A549 (cell line): ENCODE measurements around the gene DYSF. TPM values are rescaled to one million over a fixed set of nuclear protein-coding genes. Genes with fewer than 3 reads are reported as not detected.
A peak's percentile ranks its signal among the peaks of the same experiment; 100 is the strongest.

Experiments used
- ATAC-seq, 2 experiments: fragments of 200-7000 bp in 1 of 2; fragments of >200 bp in 1 of 2; cut with Nextera tagmentation in 1 of 2; cut with Tn5 transposase in 1 of 2; 3 replicates each; pipeline versions ENCODE4 v1.8.0 to v1.9.1; 2018 to 2020; ENCODE audit warnings: mild to moderate bottlenecking in 1 of 2, moderate library complexity in 1 of 2
- CTCF ChIA-PET: fragments of 300-600 bp; sonication (Branson Sonifier 250); formaldehyde crosslinking; extraction: SDS; loops from one replicate; lab custom pipeline; 2021; ENCODE audit warnings: antibody characterized with exemption, inconsistent platforms; lab: Yijun Ruan, JAX
- POLR2A ChIA-PET: fragments of 350-600 bp; formaldehyde crosslinking; extraction: SDS; loops from one replicate; lab custom pipeline; 2021; ENCODE audit warnings: antibody characterized with exemption, inconsistent platforms; lab: Yijun Ruan, JAX
- DNase-seq, 2 experiments: peaks; one replicate each; pipeline versions ENCODE4 v3.0.0 to v3.0.0-alpha.2; 2011 to 2016; ENCODE audit warnings: low read depth in 1 of 2, low spot score in 1 of 2
- FAIRE-seq: peaks from 2 replicates; lab custom pipeline; 2011; peaks lifted over from hg19 to GRCh38; lab: Jason Lieb, UNC
- H3K27ac ChIP-seq, 2 experiments: fragments of >200 bp; sonication (Bioruptor Twin); formaldehyde crosslinking; 3 replicates each; pipeline ENCODE4 v1.5.1; 2016 to 2017
- H3K4me1 ChIP-seq: fragments of >200 bp; sonication (Bioruptor Twin); formaldehyde crosslinking; 3 replicates; pipeline ENCODE4 v1.6.1; 2016
- H3K4me2 ChIP-seq: fragments of >200 bp; sonication (Bioruptor Twin); formaldehyde crosslinking; 3 replicates; pipeline ENCODE4 v1.6.1; 2016
- H3K4me3 ChIP-seq: fragments of >200 bp; sonication (Bioruptor Twin); formaldehyde crosslinking; 3 replicates; pipeline ENCODE4 v1.5.1; 2016
- H3K9me3 ChIP-seq: fragments of >200 bp; sonication (Bioruptor Twin); formaldehyde crosslinking; 3 replicates; pipeline ENCODE4 v1.6.1; 2016
- CBX8 ChIP-seq: fragments of 200-600 bp; sonication (generic); IDR thresholded peaks from 2 replicates; pipeline ENCODE4 v1.6.1; 2016
- CHD2 ChIP-seq: fragments of 150-350 bp; IDR thresholded peaks from 2 replicates; pipeline ENCODE4 v1.6.1; 2014; ENCODE audit warnings: low read length; ENCODE audit not compliant: partially characterized antibody
- EHF ChIP-seq: fragments of 250-450 bp; sonication (Bioruptor Pico); IDR thresholded peaks from 2 replicates; pipeline ENCODE4 v1.5.0; 2020; ENCODE audit warnings: mild to moderate bottlenecking
- EHMT2 ChIP-seq: fragments of 200-600 bp; sonication (generic); IDR thresholded peaks from 2 replicates; pipeline ENCODE4 v1.6.1; 2016; ENCODE audit warnings: antibody characterized with exemption, low read depth, mild to moderate bottlenecking, moderate library complexity
- ESRRA ChIP-seq: fragments of 150-350 bp; IDR thresholded peaks from 2 replicates; pipeline ENCODE4 v1.6.1; 2014; ENCODE audit warnings: mild to moderate bottlenecking, low read length, borderline replicate concordance
- FOXS1 ChIP-seq: fragments of 250-450 bp; sonication (Bioruptor Pico); IDR thresholded peaks from 2 replicates; pipeline ENCODE4 v1.5.0; 2020; ENCODE audit warnings: mild to moderate bottlenecking, moderate library complexity
- HOXA7 ChIP-seq: fragments of 250-450 bp; sonication (Bioruptor Pico); IDR thresholded peaks from 2 replicates; pipeline ENCODE4 v1.5.0; 2020; ENCODE audit warnings: mild to moderate bottlenecking, moderate library complexity
- HOXB13 ChIP-seq: fragments of 250-450 bp; sonication (Bioruptor Pico); IDR thresholded peaks from 2 replicates; pipeline ENCODE4 v1.5.0; 2020; ENCODE audit warnings: low read depth, mild to moderate bottlenecking, moderate library complexity
- HOXB5 ChIP-seq: fragments of 250-450 bp; sonication (Bioruptor Pico); IDR thresholded peaks from 2 replicates; pipeline ENCODE4 v1.5.0; 2020; ENCODE audit warnings: mild to moderate bottlenecking, moderate library complexity
- MAFK ChIP-seq: fragments of 450-650 bp; IDR thresholded peaks from 2 replicates; pipeline ENCODE4 v1.6.1; 2014; ENCODE audit not compliant: partially characterized antibody
- MAZ ChIP-seq: fragments of 150-350 bp; IDR thresholded peaks from 2 replicates; pipeline ENCODE4 v1.6.1; 2014; ENCODE audit warnings: antibody characterized with exemption, low read depth, low read length, borderline replicate concordance
- MYC ChIP-seq: IDR thresholded peaks from 2 replicates; pipeline ENCODE4 v1.6.1; 2012; ENCODE audit warnings: mild to moderate bottlenecking, inconsistent platforms, low read length, improper control_type of control experiment, borderline replicate concordance
- NFE2L2 ChIP-seq: fragments of 150-350 bp; conservative IDR thresholded peaks from 2 replicates; pipeline ENCODE4 v1.6.1; 2014; ENCODE audit warnings: low read length
- RAD21 ChIP-seq, 2 experiments: fragments of >200 bp in 1 of 2; sonication (Bioruptor Twin) in 1 of 2; formaldehyde crosslinking in 1 of 2; IDR thresholded peaks in 1 of 2; conservative IDR thresholded peaks in 1 of 2; 2 replicates in 1 of 2; 3 replicates in 1 of 2; pipeline ENCODE4 v1.6.1; 2012 to 2018; ENCODE audit warnings: inconsistent platforms in 1 of 2
- RARB ChIP-seq: fragments of 250-450 bp; sonication (Bioruptor Pico); IDR thresholded peaks from 2 replicates; pipeline ENCODE4 v1.8.0; 2021; ENCODE audit warnings: mild to moderate bottlenecking, moderate library complexity
- RCOR1 ChIP-seq: fragments of 150-350 bp; IDR thresholded peaks from 2 replicates; pipeline ENCODE4 v1.6.1; 2014; ENCODE audit warnings: antibody characterized with exemption, low read length, low read depth
- RNF2 ChIP-seq: fragments of 200-600 bp; sonication (generic); IDR thresholded peaks from 2 replicates; pipeline ENCODE4 v1.6.1; 2016; ENCODE audit warnings: low read depth, mild to moderate bottlenecking, antibody characterized with exemption, moderate library complexity, borderline replicate concordance
- TFCP2L1 ChIP-seq: fragments of 250-450 bp; sonication (Bioruptor Pico); IDR thresholded peaks from 2 replicates; pipeline ENCODE4 v1.5.0; 2021; ENCODE audit warnings: mild to moderate bottlenecking
- ZFP36 ChIP-seq: fragments of 450-650 bp; IDR thresholded peaks from 2 replicates; pipeline ENCODE4 v1.6.1; 2014; ENCODE audit warnings: borderline replicate concordance; ENCODE audit not compliant: partially characterized antibody
- WGBS: methylation state at CpG from one replicate; pipeline ENCODE4 v1.1.6; 2017; ENCODE audit errors: missing lambda C conversion rate; 5-methylcytosine and 5-hydroxymethylcytosine counted together
- polyA plus RNA-seq, 4 experiments: library from polyadenylated mRNA; depleted of rRNA in 3 of 4; stranded (reverse); fragments of >200 nt; fragmentation: RNase III in 1 of 4; extraction: RNeasy Plus Mini Kit Qiagen cat#74134 plus additional on column Dnase treatment in 1 of 4; gene quantifications; 2 replicates in 3 of 4; 3 replicates in 1 of 4; pipeline ENCODE4 v1.2.3, GENCODE V29; 2011 to 2017
- TF ChIP-seq, protein P1 (sequence below): fragments of 250-450 bp; sonication (Bioruptor Pico); IDR thresholded peaks from 2 replicates; pipeline ENCODE4 v1.5.0; 2021; ENCODE audit warnings: mild to moderate bottlenecking, moderate library complexity, borderline replicate concordance
- TF ChIP-seq, protein P2 (sequence below): IDR thresholded peaks from 2 replicates; pipeline ENCODE4 v1.6.1; 2012
- TF ChIP-seq, protein P3 (sequence below): fragments of >200 bp; sonication (Bioruptor Twin); formaldehyde crosslinking; IDR thresholded peaks from 2 replicates; pipeline ENCODE4 v1.6.1; 2016
- TF ChIP-seq, protein P4 (sequence below): fragments of 250-450 bp; sonication (Bioruptor Pico); IDR thresholded peaks from 2 replicates; pipeline ENCODE4 v1.5.0; 2020; ENCODE audit warnings: low read depth, mild to moderate bottlenecking, moderate library complexity

Gene DYSF
- polyA plus RNA-seq, 2 of the 4 experiments (the other 2 are of a cell fraction) = 0.36 to 0.98 TPM

DNA sequence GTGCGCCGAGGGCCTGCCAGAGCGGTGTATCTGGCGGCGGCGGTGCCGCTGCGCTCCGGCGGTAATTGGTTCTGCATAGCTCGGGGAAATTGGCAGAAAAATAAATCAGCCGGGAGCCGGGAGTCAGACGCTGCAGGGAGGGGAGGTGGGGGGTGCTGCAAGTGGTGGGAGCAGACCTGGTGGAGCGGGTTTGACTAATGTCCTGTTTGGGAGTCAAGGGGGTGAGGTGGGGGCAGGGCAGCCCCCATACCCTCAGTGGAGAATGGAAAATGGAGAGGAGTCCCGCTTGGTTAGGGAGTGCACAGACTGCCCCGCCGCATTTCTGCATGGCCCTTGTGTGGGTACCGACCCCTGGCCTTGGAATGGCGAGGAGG lies 107.3 kb downstream of the DYSF start (continued):
- TF ChIP-seq, protein P1, sequence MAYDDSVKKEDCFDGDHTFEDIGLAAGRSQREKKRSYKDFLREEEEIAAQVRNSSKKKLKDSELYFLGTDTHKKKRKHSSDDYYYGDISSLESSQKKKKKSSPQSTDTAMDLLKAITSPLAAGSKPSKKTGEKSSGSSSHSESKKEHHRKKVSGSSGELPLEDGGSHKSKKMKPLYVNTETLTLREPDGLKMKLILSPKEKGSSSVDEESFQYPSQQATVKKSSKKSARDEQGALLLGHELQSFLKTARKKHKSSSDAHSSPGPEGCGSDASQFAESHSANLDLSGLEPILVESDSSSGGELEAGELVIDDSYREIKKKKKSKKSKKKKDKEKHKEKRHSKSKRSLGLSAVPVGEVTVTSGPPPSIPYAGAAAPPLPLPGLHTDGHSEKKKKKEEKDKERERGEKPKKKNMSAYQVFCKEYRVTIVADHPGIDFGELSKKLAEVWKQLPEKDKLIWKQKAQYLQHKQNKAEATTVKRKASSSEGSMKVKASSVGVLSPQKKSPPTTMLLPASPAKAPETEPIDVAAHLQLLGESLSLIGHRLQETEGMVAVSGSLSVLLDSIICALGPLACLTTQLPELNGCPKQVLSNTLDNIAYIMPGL (CRISPR knock-in tag) = no peak
- TF ChIP-seq, protein P2, sequence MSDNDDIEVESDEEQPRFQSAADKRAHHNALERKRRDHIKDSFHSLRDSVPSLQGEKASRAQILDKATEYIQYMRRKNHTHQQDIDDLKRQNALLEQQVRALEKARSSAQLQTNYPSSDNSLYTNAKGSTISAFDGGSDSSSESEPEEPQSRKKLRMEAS = no peak
- TF ChIP-seq ESRRA = no peak
- TF ChIP-seq RAD21 (conservative IDR thresholded peaks at IDR 0.05 in 1 of 2, IDR thresholded peaks at IDR 0.05 in 1 of 2) = no peak
- no peak for TF ChIP-seq CHD2
- TF ChIP-seq HOXB5 = no peak

DNA sequence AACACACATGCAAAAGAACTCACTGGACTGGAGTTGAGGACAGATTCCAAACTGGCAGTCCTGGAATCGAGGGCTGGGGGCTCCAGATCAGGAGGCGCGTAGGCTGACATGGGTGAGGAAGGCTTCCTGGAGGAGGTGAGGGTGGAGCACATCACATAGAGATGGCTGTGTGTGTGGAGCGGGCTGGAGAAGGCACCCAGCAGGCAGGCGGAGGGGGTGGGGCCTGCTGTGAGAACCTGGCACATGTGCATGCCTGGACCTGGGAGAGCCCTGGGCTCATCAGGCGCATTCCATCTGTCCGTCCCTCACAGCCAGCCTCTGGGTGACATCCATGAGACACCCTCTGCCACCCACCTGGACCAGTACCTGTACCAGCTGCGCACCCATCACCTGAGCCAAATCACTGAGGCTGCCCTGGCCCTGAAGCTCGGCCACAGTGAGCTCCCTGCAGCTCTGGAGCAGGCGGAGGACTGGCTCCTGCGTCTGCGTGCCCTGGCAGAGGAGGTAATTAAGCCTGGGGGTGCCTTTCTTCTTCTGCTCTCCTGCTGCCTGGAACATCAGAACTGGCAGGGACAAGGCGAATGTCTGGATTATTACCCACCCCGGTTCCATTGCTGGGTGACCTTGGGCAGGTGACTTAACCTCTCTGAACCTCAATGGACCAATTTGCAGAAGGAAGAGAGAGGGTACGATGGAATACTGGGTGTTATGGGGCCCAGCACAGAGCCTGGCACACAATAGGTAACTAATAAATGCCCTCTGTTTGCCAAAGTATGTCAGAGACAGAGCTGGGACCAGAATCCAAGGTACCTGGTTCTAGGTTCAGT lies 108.3 kb downstream of the DYSF start:
- no peaks in the 10 kb centered on the region for H3K9me3 ChIP-seq
- TF ChIP-seq HOXA7 (CRISPR knock-in tag) (no peak), EHF (CRISPR knock-in tag) (no peak), ZFP36 (no peak)
- TF ChIP-seq, protein P3, sequence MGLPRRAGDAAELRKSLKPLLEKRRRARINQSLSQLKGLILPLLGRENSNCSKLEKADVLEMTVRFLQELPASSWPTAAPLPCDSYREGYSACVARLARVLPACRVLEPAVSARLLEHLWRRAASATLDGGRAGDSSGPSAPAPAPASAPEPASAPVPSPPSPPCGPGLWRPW = no peak
- DNase-seq (no peak), FAIRE-seq (no peak), ATAC-seq (no peak)
- H3K4me3 ChIP-seq = no peak overlapping the region
- H3K27ac ChIP-seq = 0 out of 6 replicates have a peak overlapping the region, but pooled peaks of 1 of the 2 experiments have one; percentile 8
- CTCF ChIA-PET = interaction anchor here (1.0 to 1.2 kb wide), 4 partner anchors 8 to 26 kb away, joined by 3 to 8 read pairs (median 5); no protein-coding TSS in a partner anchor
- 77% methylated on average over 13 of the region's 15 CpGs for WGBS
- H3K4me2 ChIP-seq = no peak overlapping the region
- H3K4me1 ChIP-seq = peaks cover 24% of the 10 kb centered on the region
- POLR2A ChIA-PET = no interaction called here

DNA sequence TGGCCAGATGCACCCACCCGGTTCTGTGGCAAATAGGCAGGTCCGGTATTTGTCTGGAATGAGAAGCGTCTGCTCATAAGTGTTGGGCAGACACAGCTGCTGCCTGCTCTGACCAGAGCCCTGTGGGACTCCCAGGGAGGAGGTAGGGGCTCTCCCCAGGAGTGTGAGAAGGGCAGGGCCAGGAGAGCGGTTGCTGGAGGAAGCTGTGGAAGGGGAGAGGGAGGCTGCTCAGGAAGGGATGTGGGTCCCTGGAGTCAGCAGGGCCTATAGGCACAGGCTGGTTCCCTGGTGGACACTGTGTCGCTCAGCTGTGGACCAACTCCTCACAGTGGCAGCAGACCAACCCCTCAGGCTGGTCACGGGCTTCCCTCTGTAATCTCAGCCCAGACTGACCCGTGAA lies 109.2 kb downstream of the DYSF start:
- Histone ChIP-seq H3K4me3 (no peak overlapping the region), H3K27ac (0 out of 6 replicates have a peak overlapping the region, but pooled peaks of 1 of the 2 experiments have one; percentile 12), H3K4me1 (peaks cover 21% of the 10 kb centered on the region), H3K4me2 (no peak overlapping the region), H3K9me3 (no peaks in the 10 kb centered on the region)
- DNase-seq (no peak), FAIRE-seq (no peak), ATAC-seq (peak in 1 of 2 experiments; percentile 20; a peak in 3 of 6 replicates)
- TF ChIP-seq MAZ = no peak
- no peak for TF ChIP-seq MYC
- no peak for TF ChIP-seq MAFK
- TF ChIP-seq, protein P4, sequence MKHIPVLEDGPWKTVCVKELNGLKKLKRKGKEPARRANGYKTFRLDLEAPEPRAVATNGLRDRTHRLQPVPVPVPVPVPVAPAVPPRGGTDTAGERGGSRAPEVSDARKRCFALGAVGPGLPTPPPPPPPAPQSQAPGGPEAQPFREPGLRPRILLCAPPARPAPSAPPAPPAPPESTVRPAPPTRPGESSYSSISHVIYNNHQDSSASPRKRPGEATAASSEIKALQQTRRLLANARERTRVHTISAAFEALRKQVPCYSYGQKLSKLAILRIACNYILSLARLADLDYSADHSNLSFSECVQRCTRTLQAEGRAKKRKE (CRISPR knock-in tag) = no peak
- no peak for TF ChIP-seq HOXB13
- TF ChIP-seq RARB (CRISPR knock-in tag) = no peak
- no peak for TF ChIP-seq NFE2L2
- TF ChIP-seq EHMT2 = no peak
- TF ChIP-seq RCOR1 = no peak
- no peak for TF ChIP-seq TFCP2L1 (CRISPR knock-in tag)
- TF ChIP-seq RNF2 = no peak
- no peak for TF ChIP-seq CBX8
- TF ChIP-seq FOXS1 (CRISPR knock-in tag) = no peak
- ChIA-PET POLR2A (no interaction called here), CTCF (interaction anchor here (1.1 to 2.3 kb wide), 6 partner anchors 9 to 236 kb away, joined by 3 to 9 read pairs (median 5); no protein-coding TSS in a partner anchor)
- 67% methylated on average over 5 of the region's 7 CpGs for WGBS
